K562 (cell line): ENCODE measurements around the gene FRAT1. TPM values are rescaled to one million over a fixed set of nuclear protein-coding genes. Genes with fewer than 3 reads are reported as not detected.
A peak's percentile ranks its signal among the peaks of the same experiment; 100 is the strongest.

ENCODE experiments used
- ATAC-seq: fragments of 200-7000 bp; cut with Tn5 transposase; 3 replicates; pipeline ENCODE4 v1.9.1; 2020; ENCODE audit warnings: moderate library complexity
- BruUV-seq: library from RNA; stranded (reverse); fragments of 400-500 nt; replicated peaks from 2 replicates; lab custom pipeline; 2021; lab: Mats Ljungman, UMichigan
- CTCF ChIA-PET: fragments of 300-600 bp; formaldehyde crosslinking; extraction: SDS; loops from one replicate; lab custom pipeline; 2021; ENCODE audit warnings: low intra/inter-chr PET ratio; lab: Yijun Ruan, JAX
- POLR2A ChIA-PET: fragments of 300-600, 350-650 bp; sonication (Branson Sonifier 250); formaldehyde crosslinking; extraction: SDS; loops from one replicate; lab custom pipeline; 2021; ENCODE audit warnings: antibody characterized with exemption, inconsistent platforms; lab: Yijun Ruan, JAX
- DNase-seq, 4 experiments: peaks; one replicate each; pipeline versions ENCODE4 v3.0.0 to v3.0.0-alpha.2; 2011 to 2018; ENCODE audit warnings: low spot score in 3 of 4, mixed read lengths in 3 of 4; ENCODE audit errors: extremely low read depth in 1 of 4
- FAIRE-seq: peaks from 2 replicates; lab custom pipeline; 2011; peaks lifted over from hg19 to GRCh38; lab: Jason Lieb, UNC
- H2AFZ ChIP-seq: 2 replicates; pipeline ENCODE4 v1.6.0; 2011; ENCODE audit warnings: low read depth, low read length, control low read depth, inconsistent platforms
- H3K27ac ChIP-seq: fragments of 200-600 bp; 3 replicates; pipeline ENCODE4 v1.8.0; 2011; ENCODE audit warnings: low read depth, mild to moderate bottlenecking, control low read depth, inconsistent platforms, low read length, moderate library complexity, mixed read lengths; ENCODE audit errors: extremely low read depth
- H3K27me3 ChIP-seq, 2 experiments: fragments of 300-600 bp in 1 of 2; 2 replicates in 1 of 2; 3 replicates in 1 of 2; pipeline versions ENCODE4 v1.6.0 to v1.8.0; 2011; ENCODE audit warnings: inconsistent platforms in 2 of 2, low read length in 2 of 2, mild to moderate bottlenecking in 1 of 2, mixed read lengths in 1 of 2, moderate library complexity in 1 of 2; ENCODE audit not compliant: control insufficient read depth in 2 of 2, insufficient read depth in 2 of 2
- H3K36me3 ChIP-seq: fragments of 300-600 bp; 3 replicates; pipeline ENCODE4 v1.8.0; 2011; ENCODE audit warnings: mild to moderate bottlenecking, low read length, inconsistent platforms; ENCODE audit not compliant: control insufficient read depth, insufficient read depth
- H3K4me1 ChIP-seq, 2 experiments: fragments of 200-600 bp in 1 of 2; replicated peaks in 1 of 2; 2 replicates in 1 of 2; 3 replicates in 1 of 2; pipeline versions ENCODE4 v1.5.1 to v1.8.0; 2011; ENCODE audit warnings: inconsistent platforms in 2 of 2, low read length in 2 of 2, mild to moderate bottlenecking in 1 of 2, mixed read lengths in 1 of 2, moderate library complexity in 1 of 2; ENCODE audit not compliant: control insufficient read depth in 2 of 2, insufficient read depth in 2 of 2
- H3K4me2 ChIP-seq: 2 replicates; pipeline ENCODE4 v1.6.1; 2011; ENCODE audit warnings: low read length, control low read depth, inconsistent platforms, mixed read lengths; ENCODE audit not compliant: insufficient read depth
- H3K4me3 ChIP-seq: fragments of 200-600 bp; sonication (generic), shearing (Covaris generic); 2 replicates; pipeline ENCODE4 v1.5.1; 2016; ENCODE audit warnings: control low read depth, inconsistent platforms
- H3K79me2 ChIP-seq: fragments of 200-600 bp; 3 replicates; pipeline ENCODE4 v1.8.0; 2011; ENCODE audit warnings: low read length, inconsistent platforms; ENCODE audit not compliant: control insufficient read depth, insufficient read depth
- H3K9ac ChIP-seq, 2 experiments: 2 replicates each; pipeline versions ENCODE4 v1.6.0 to v1.6.1; 2011; ENCODE audit warnings: low read depth in 2 of 2, low read length in 2 of 2, control low read depth in 1 of 2, inconsistent platforms in 1 of 2, mild to moderate bottlenecking in 1 of 2, mixed read lengths in 1 of 2; ENCODE audit not compliant: insufficient read depth in 1 of 2
- H3K9me1 ChIP-seq: one replicate; pipeline ENCODE4 v1.6.0; 2011; ENCODE audit warnings: inconsistent platforms, mild to moderate bottlenecking, low read length, moderate library complexity; ENCODE audit not compliant: control insufficient read depth, insufficient read depth
- H3K9me3 ChIP-seq: replicated peaks from 2 replicates; pipeline ENCODE4 v1.5.1; 2011; ENCODE audit warnings: low read depth, low read length, inconsistent platforms; ENCODE audit not compliant: control insufficient read depth, insufficient read depth
- H4K20me1 ChIP-seq: replicated peaks from 2 replicates; pipeline ENCODE4 v1.6.1; 2011; ENCODE audit warnings: low read length, inconsistent platforms, mixed read lengths; ENCODE audit not compliant: control insufficient read depth, insufficient read depth
- ARID1B ChIP-seq: fragments of 450-650 bp; IDR thresholded peaks from 2 replicates; pipeline ENCODE4 v1.6.1; 2016; ENCODE audit warnings: antibody characterized with exemption, mild to moderate bottlenecking, inconsistent platforms
- CBFA2T2 ChIP-seq: fragments of 450-650 bp; conservative IDR thresholded peaks from 2 replicates; pipeline ENCODE4 v1.6.1; 2017; ENCODE audit warnings: mild to moderate bottlenecking
- GTF2E2 ChIP-seq: fragments of 200-800 bp; sonication (Bioruptor generic); IDR thresholded peaks from 2 replicates; pipeline ENCODE4 v1.6.1; 2016; ENCODE audit warnings: missing genetic modification characterization, missing compliant biosample characterization
- NFATC3 ChIP-seq: fragments of 450-650 bp; IDR thresholded peaks from 2 replicates; pipeline ENCODE4 v1.6.1; 2017; ENCODE audit warnings: mild to moderate bottlenecking
- NFIC ChIP-seq: fragments of 450-650 bp; IDR thresholded peaks from 2 replicates; pipeline ENCODE4 v1.6.1; 2017; ENCODE audit warnings: mild to moderate bottlenecking, inconsistent platforms
- RFX1 ChIP-seq: fragments of 450-650 bp; IDR thresholded peaks from 2 replicates; pipeline ENCODE4 v1.6.1; 2016; ENCODE audit warnings: mild to moderate bottlenecking, moderate library complexity
- TEAD4 ChIP-seq, 2 experiments: sonication (generic) in 1 of 2; formaldehyde crosslinking in 1 of 2; IDR thresholded peaks; 2 replicates each; pipeline versions ENCODE4 v1.6.1 to v1.8.0; 2012 to 2022; ENCODE audit warnings: borderline replicate concordance in 1 of 2, inconsistent platforms in 1 of 2, low read length in 1 of 2, mild to moderate bottlenecking in 1 of 2, missing genetic modification reagents in 1 of 2
- ZNF609 ChIP-seq: sonication (generic); formaldehyde crosslinking; IDR thresholded peaks from 2 replicates; pipeline ENCODE4 v1.8.1; 2023; ENCODE audit warnings: missing genetic modification reagents, mild to moderate bottlenecking, borderline replicate concordance
- WGBS: fragments of 100-300 bp; shearing (Covaris generic); methylation state at CpG from one replicate; pipeline ENCODE4 v1.1.6; 2016; ENCODE audit warnings: low coverage, mixed read lengths; ENCODE audit not compliant: insufficient coverage; ENCODE audit errors: missing lambda C conversion rate; 5-methylcytosine and 5-hydroxymethylcytosine counted together
- in situ Hi-C: fragments of 300-500 bp; cut with MboI; formaldehyde crosslinking; loops from 4 replicates; pipeline ENCODE4 v1.15.0; 2018; ENCODE audit warnings: inconsistent platforms, mixed read lengths
- intact Hi-C: fragments of 100-400 bp; cut with micrococcal nuclease; formaldehyde crosslinking; loops from 2 replicates; pipeline ENCODE4 v1.14.2; 2022
- polyA plus RNA-seq, 8 experiments: library from polyadenylated mRNA; depleted of rRNA in 4 of 8; stranded (reverse) in 5 of 8; unstranded in 3 of 8; fragments of >200 nt; fragmentation: Nextera tagmentation in 2 of 8; fragmentation: Illumina TruSeq in 1 of 8; extraction: Ambion mirVana in 2 of 8; extraction: Trizol in 1 of 8; gene quantifications; 2 replicates each; pipeline versions ENCODE4 v1.2.1 to v1.2.3, GENCODE V29; 2011 to 2014; ENCODE audit warnings: inconsistent platforms in 1 of 8, missing spikeins in 1 of 8
- total RNA-seq, 7 experiments: library from RNA; depleted of rRNA in 6 of 7; stranded (reverse); fragments of >200 nt in 6 of 7; fragmentation: Illumina TruSeq in 2 of 7; extraction: Trizol in 2 of 7; gene quantifications; 2 replicates each; pipeline versions ENCODE4 v1.2.1 to v1.2.3, GENCODE V29; 2011 to 2021; ENCODE audit warnings: low replicate concordance in 1 of 7

The FRAT1 gene
- total and polyA plus RNA-seq, 9 of the 15 experiments (the other 6 are each of a cell fraction or from before 2014, with no cell fraction given), result 0.11 to 4.6 (median 1.4) TPM

GRCh38 chr10:97325754-97326153, 6.7 kb downstream of the FRAT1 start:
- Histone ChIP-seq H3K4me3 (no peak overlapping the region), H3K9ac (no peak overlapping the region), H3K9me3 (no peaks in the 10 kb centered on the region), H3K79me2 (peaks cover 18% of the 10 kb centered on the region), H3K27ac (no peak overlapping the region), H3K36me3 (peaks cover 13% of the 10 kb centered on the region), H3K9me1 (no peaks in the 10 kb centered on the region), H4K20me1 (no peaks in the 10 kb centered on the region), H3K4me2 (no peak overlapping the region), H3K27me3 (no peaks in the 10 kb centered on the region), H3K4me1 (peaks cover 22 to 26% of the 10 kb centered on the region in 2 experiments), H2AFZ (no peak overlapping the region)
- no peak for ATAC-seq
- DNase-seq, result no peak
- BruUV-seq, result no TSS peak
- ChIA-PET CTCF (interaction anchor here (0.7 kb wide), 1 partner anchor 138 kb away, joined by 4 read pairs; no protein-coding TSS in a partner anchor), POLR2A (interaction anchor here (0.7 to 1.6 kb wide), 2 partner anchors 8 to 12 kb away, joined by 3 to 6 read pairs; partner anchors contain the start of gene FRAT2)
- 54% methylated on average over 8 of the region's 9 CpGs for WGBS
- in situ Hi-C loops (no loop called here), intact Hi-C loops (no loop called here)
- FAIRE-seq, result no peak
- peak; percentile 63; the same call in 1 of the 2 replicates for TF ChIP-seq RFX1
- TF ChIP-seq NFATC3, result no peak

GRCh38 chr10:97327348-97328294, 8.6 kb downstream of the FRAT1 start:
- Histone ChIP-seq H3K27ac (0 out of 3 replicates have a peak overlapping the region, but pooled peaks have one; percentile 16), H3K27me3 (no peaks in the 10 kb centered on the region)
- in situ Hi-C loops, result no loop called here
- TF ChIP-seq CBFA2T2 (peak; percentile 72), GTF2E2 (tag) (no peak), NFIC (peak; percentile 23; the same call in 1 of the 2 replicates), TEAD4 (IDR thresholded peaks at IDR 0.05; ENCODE audit: low read length) (peak; percentile 73), TEAD4 (CRISPR knock-in tag; IDR thresholded peaks at IDR 0.05; ENCODE audit: borderline replicate concordance) (no peak), ARID1B (peak; percentile 72), ZNF609 (no peak)

More at GRCh38 chr10:97327348-97328294, 8.6 kb downstream of the FRAT1 start:
- no peak overlapping the region for H3K4me2 ChIP-seq
- no peak overlapping the region for H2AFZ ChIP-seq
- CTCF ChIA-PET, result no interaction called here
- H3K36me3 ChIP-seq, result peaks cover 21% of the 10 kb centered on the region
- intact Hi-C loops, result no loop called here
- FAIRE-seq (no peak), DNase-seq (peak in 3 of 4 experiments; percentile 20 to 57 (median 48)), ATAC-seq (peak; percentile 13; the same call in 2 of the 3 replicates)
- H3K79me2 ChIP-seq, result peaks cover 36% of the 10 kb centered on the region
- H3K4me1 ChIP-seq, result peaks cover 19 to 29% of the 10 kb centered on the region in 2 experiments
- H3K4me3 ChIP-seq, result no peak overlapping the region
- H3K9ac ChIP-seq, result peak overlapping the region in 1 of 2 experiments; percentile 10; a peak in 1 of 4 replicates
- H4K20me1 ChIP-seq, result no peaks in the 10 kb centered on the region
- H3K9me3 ChIP-seq, result no peaks in the 10 kb centered on the region
- POLR2A ChIA-PET, result interaction anchor here (0.5 to 1.4 kb wide), 5 partner anchors 7 to 213 kb away, joined by 3 to 4 read pairs (median 3); no protein-coding TSS in a partner anchor
- 38% methylated on average over 6 of the region's 7 CpGs for WGBS
- BruUV-seq, result no TSS peak
- no peaks in the 10 kb centered on the region for H3K9me1 ChIP-seq
